ENCODE data around the gene KCNQ5.

KCNQ5 gene

GRCh38 chr6:72748759-72749158 is 126.9 kb downstream of the KCNQ5 start:
- no peak for DNase-seq

- no peak for DNase-seq
Observed at GRCh38 chr6:72755752-72756151, 133.9 kb downstream of the KCNQ5 start.

GRCh38 chr6:72757048-72757447 is 135.2 kb downstream of the KCNQ5 start:
- no peak for DNase-seq

- no peak for DNase-seq
Observed at GRCh38 chr6:72757926-72758325, 136.1 kb downstream of the KCNQ5 start.

- DNase-seq = no peak
Observed at GRCh38 chr6:72758901-72759300, 137.0 kb downstream of the KCNQ5 start.

GRCh38 chr6:72760114-72760793 is 138.4 kb downstream of the KCNQ5 start:
- DNase-seq = no peak

- no peak for DNase-seq
Observed at GRCh38 chr6:72761761-72762160, 139.9 kb downstream of the KCNQ5 start.

GRCh38 chr6:72769459-72770125 is 147.7 kb downstream of the KCNQ5 start:
- DNase-seq = peak; percentile 52

GRCh38 chr6:72770959-72771358 is 149.1 kb downstream of the KCNQ5 start:
- DNase-seq = no peak

- no peak for DNase-seq
Observed at GRCh38 chr6:72776456-72776855, 154.6 kb downstream of the KCNQ5 start.

GRCh38 chr6:72781624-72782023 is 159.8 kb downstream of the KCNQ5 start:
- no peak for DNase-seq

- DNase-seq = no peak
Observed at GRCh38 chr6:72783035-72783434, 161.2 kb downstream of the KCNQ5 start.

GRCh38 chr6:72783666-72784065 is 161.8 kb downstream of the KCNQ5 start:
- no peak for DNase-seq

GRCh38 chr6:72784071-72784470 is 162.2 kb downstream of the KCNQ5 start:
- no peak for DNase-seq

- DNase-seq = no peak
Observed at GRCh38 chr6:72784581-72784980, 162.7 kb downstream of the KCNQ5 start.

GRCh38 chr6:72787391-72788031 is 165.6 kb downstream of the KCNQ5 start:
- peak; percentile 3 for DNase-seq

GRCh38 chr6:72788188-72788587 is 166.3 kb downstream of the KCNQ5 start:
- DNase-seq = no peak

- no peak for DNase-seq
Observed at GRCh38 chr6:72789145-72789544, 167.3 kb downstream of the KCNQ5 start.

- no peak for DNase-seq
Observed at GRCh38 chr6:72792692-72793091, 170.8 kb downstream of the KCNQ5 start.

GRCh38 chr6:72793641-72794395 is 172.0 kb downstream of the KCNQ5 start:
- no peak for DNase-seq

GRCh38 chr6:72798196-72798595 is 176.3 kb downstream of the KCNQ5 start:
- no peak for DNase-seq

- DNase-seq = no peak
Observed at GRCh38 chr6:72809746-72810379, 188.0 kb downstream of the KCNQ5 start.

All from NCI-H1105 treated with DMSO at 0.1 percent for 48 hours (cell line).